GM23338 (cell line): ENCODE data around the gene KLHL22. TPM values are rescaled to one million over a fixed set of nuclear protein-coding genes. Genes with fewer than 3 reads are reported as not detected.

Experiments used
- ATAC-seq: fragments of 200-7000 bp; cut with Tn5 transposase; 3 replicates; pipeline ENCODE4 v1.9.1; 2020
- DNase-seq: peaks from one replicate; pipeline ENCODE4 v3.0.0-alpha.2; 2015; ENCODE audit warnings: low spot score
- H2AFZ ChIP-seq: fragments of 200-600 bp; sonication (generic); 2 replicates; pipeline ENCODE4 v1.8.0; 2016; ENCODE audit warnings: antibody characterized with exemption, mild to moderate bottlenecking, moderate library complexity
- H3F3A ChIP-seq: fragments of 200-600 bp; sonication (generic); replicated peaks from 2 replicates; pipeline ENCODE4 v1.8.0; 2017; ENCODE audit warnings: antibody characterized with exemption, mixed run types, low read depth
- H3K27ac ChIP-seq: fragments of 200-600 bp; sonication (generic); 2 replicates; pipeline ENCODE4 v1.6.1; 2016; ENCODE audit warnings: low read depth
- H3K27me3 ChIP-seq: fragments of 200-600 bp; sonication (generic); 2 replicates; pipeline ENCODE4 v1.8.0; 2016; ENCODE audit warnings: mild to moderate bottlenecking, mixed run types, moderate library complexity; ENCODE audit not compliant: insufficient read depth
- H3K36me3 ChIP-seq: fragments of 200-600 bp; sonication (generic); 2 replicates; pipeline ENCODE4 v1.8.0; 2016; ENCODE audit warnings: mild to moderate bottlenecking; ENCODE audit not compliant: insufficient read depth
- H3K4me1 ChIP-seq: fragments of 200-600 bp; sonication (generic); 2 replicates; pipeline ENCODE4 v1.8.0; 2016; ENCODE audit warnings: mild to moderate bottlenecking, moderate library complexity; ENCODE audit not compliant: insufficient read depth
- H3K4me2 ChIP-seq: fragments of 200-600 bp; sonication (generic); 2 replicates; pipeline ENCODE4 v1.7.1; 2017; ENCODE audit warnings: mixed run types
- H3K4me3 ChIP-seq: fragments of 200-600 bp; sonication (generic); 2 replicates; pipeline ENCODE4 v1.6.1; 2016; ENCODE audit warnings: mixed run types
- H3K79me2 ChIP-seq: fragments of 200-600 bp; sonication (generic); replicated peaks from 2 replicates; pipeline ENCODE4 v1.8.0; 2017; ENCODE audit warnings: mild to moderate bottlenecking; ENCODE audit not compliant: insufficient read depth
- H3K9me2 ChIP-seq: fragments of 200-600 bp; sonication (generic); 2 replicates; pipeline ENCODE4 v1.8.0; 2017; ENCODE audit not compliant: insufficient read depth
- H4K20me1 ChIP-seq: fragments of 200-600 bp; sonication (generic); replicated peaks from 2 replicates; pipeline ENCODE4 v1.8.0; 2017; ENCODE audit warnings: mild to moderate bottlenecking; ENCODE audit not compliant: insufficient read depth
- H3K27ac Mint-ChIP-seq: 2 replicates; pipeline ENCODE4 v1.8.0; 2020; ENCODE audit warnings: inconsistent platforms, mild to moderate bottlenecking, moderate library complexity, mixed read lengths
- H3K27me3 Mint-ChIP-seq: 3 replicates; pipeline ENCODE4 v1.8.0; 2022; ENCODE audit warnings: low read depth, mild to moderate bottlenecking, moderate library complexity, mixed read lengths, inconsistent platforms; ENCODE audit not compliant: insufficient read depth, poor library complexity
- H3K36me3 Mint-ChIP-seq: 3 replicates; pipeline ENCODE4 v1.8.0; 2021; ENCODE audit warnings: low read depth, mild to moderate bottlenecking, inconsistent platforms, moderate library complexity, mixed read lengths
- H3K4me1 Mint-ChIP-seq: 3 replicates; pipeline ENCODE4 v1.8.0; 2020; ENCODE audit warnings: mild to moderate bottlenecking, inconsistent platforms, mixed read lengths
- H3K4me3 Mint-ChIP-seq: 3 replicates; pipeline ENCODE4 v1.8.0; 2021; ENCODE audit warnings: moderate library complexity, mild to moderate bottlenecking, inconsistent platforms, mixed read lengths
- H3K9me3 Mint-ChIP-seq: 3 replicates; pipeline ENCODE4 v1.8.0; 2020; ENCODE audit warnings: moderate library complexity, mild to moderate bottlenecking, inconsistent platforms, mixed read lengths
- CREB1 ChIP-seq: fragments of 250-450 bp; sonication (Bioruptor Pico); IDR thresholded peaks from 2 replicates; pipeline ENCODE4 v1.5.0; 2020; ENCODE audit warnings: low read depth, mild to moderate bottlenecking, moderate library complexity
- EZH2 ChIP-seq: fragments of 200-600 bp; sonication (generic); IDR thresholded peaks from one replicate; pipeline ENCODE4 v1.8.0; 2017; ENCODE audit warnings: antibody characterized with exemption, mild to moderate bottlenecking, low read depth; ENCODE audit not compliant: unreplicated experiment
- EZH2phosphoT487 ChIP-seq: fragments of 200-600 bp; sonication (generic); IDR thresholded peaks from one replicate; pipeline ENCODE4 v1.8.1; 2018; ENCODE audit warnings: antibody characterized with exemption; ENCODE audit not compliant: unreplicated experiment
- JUNB ChIP-seq: IDR thresholded peaks from one replicate; pipeline ENCODE4 v1.6.1; 2016; ENCODE audit warnings: antibody characterized with exemption; ENCODE audit not compliant: unreplicated experiment
- NANOG ChIP-seq: IDR thresholded peaks from 2 replicates; pipeline ENCODE4 v1.6.1; 2016; ENCODE audit warnings: antibody characterized with exemption, borderline replicate concordance
- POLR2AphosphoS5 ChIP-seq: IDR thresholded peaks from 2 replicates; pipeline ENCODE4 v1.6.1; 2016; ENCODE audit warnings: antibody characterized with exemption, low read depth
- STAT1 ChIP-seq: IDR thresholded peaks from one replicate; pipeline ENCODE4 v1.6.1; 2016; ENCODE audit warnings: antibody characterized with exemption; ENCODE audit not compliant: unreplicated experiment
- ZNF114 ChIP-seq: fragments of 250-450 bp; sonication (Bioruptor Pico); IDR thresholded peaks from 2 replicates; pipeline ENCODE4 v1.5.0; 2020; ENCODE audit warnings: mild to moderate bottlenecking, moderate library complexity
- ZNF331 ChIP-seq: fragments of 250-450 bp; sonication (Bioruptor Pico); IDR thresholded peaks from 2 replicates; pipeline ENCODE4 v1.5.0; 2020; ENCODE audit warnings: low read depth, mild to moderate bottlenecking, moderate library complexity
- polyA plus RNA-seq: library from polyadenylated mRNA; unstranded; fragments of >200 nt; fragmentation: Nextera tagmentation; extraction: Ambion mirVana; gene quantifications from 2 replicates; pipeline ENCODE4 v1.2.1, GENCODE V29; 2016
- total RNA-seq: library from RNA; depleted of rRNA; stranded (reverse); fragments of >200 nt; shearing (Covaris generic); gene quantifications from 2 replicates; pipeline ENCODE4 v1.2.3, GENCODE V29; 2014
- TF ChIP-seq, protein P1 (sequence below), 2 experiments: fragments of 200-600 bp in 1 of 2; sonication (generic) in 1 of 2; conservative IDR thresholded peaks; 2 replicates each; pipeline versions ENCODE4 v1.5.1 to v1.6.1; 2016 to 2017; ENCODE audit warnings: antibody characterized with exemption in 2 of 2, low read depth in 2 of 2, mild to moderate bottlenecking in 2 of 2, moderate library complexity in 1 of 2
- TF ChIP-seq, protein P2 (sequence below): IDR thresholded peaks from 2 replicates; pipeline ENCODE4 v1.6.1; 2016; ENCODE audit warnings: antibody characterized with exemption
- TF ChIP-seq, protein P3 (sequence below): fragments of 250-450 bp; sonication (Bioruptor Pico); IDR thresholded peaks from 2 replicates; pipeline ENCODE4 v1.5.0; 2020; ENCODE audit warnings: mild to moderate bottlenecking, moderate library complexity
- TF ChIP-seq, protein P4 (sequence below): IDR thresholded peaks from one replicate; pipeline ENCODE4 v1.6.1; 2018; ENCODE audit warnings: antibody characterized with exemption; ENCODE audit not compliant: unreplicated experiment

Gene KLHL22
- total and polyA plus RNA-seq, 2 experiments from 2014 or later = 2.4 to 16.0 TPM

DNA sequence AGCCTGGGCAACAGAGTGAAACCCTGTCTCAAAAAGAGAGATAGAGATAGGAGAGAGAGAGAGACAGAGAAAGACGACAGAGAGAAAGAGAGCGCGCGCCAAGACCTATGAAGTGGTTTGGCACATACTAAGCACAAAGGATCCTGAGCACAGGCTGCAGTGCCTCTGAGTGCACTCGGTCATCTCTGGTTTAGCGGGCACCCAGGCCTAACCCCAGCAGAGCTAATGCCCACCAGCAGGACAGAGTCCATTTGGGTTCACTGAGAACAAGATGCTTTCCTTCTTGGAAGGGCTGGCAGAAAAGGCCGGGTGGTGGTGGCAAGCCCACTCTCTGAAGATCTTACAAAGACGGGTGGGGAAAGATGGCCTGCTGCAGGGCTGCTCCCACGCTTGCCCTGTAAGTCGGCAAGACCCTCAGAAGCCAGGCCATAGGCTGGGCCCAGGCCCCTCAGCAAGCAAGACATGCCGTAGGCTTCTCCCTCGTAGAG lies 61.3 kb downstream of the KLHL22 start:
- H4K20me1 ChIP-seq = peaks cover 8% of the 10 kb centered on the region; the same call in 1 of the 2 replicates
- H3K4me1 ChIP-seq = peaks cover 11% of the 10 kb centered on the region; the same call in 1 of the 2 replicates
- no peak overlapping the region; the same call in 2 of the 3 replicates for H3K4me3 Mint-ChIP-seq
- no peaks in the 10 kb centered on the region for H3K9me2 ChIP-seq
- H3K27me3 ChIP-seq = peaks cover 96% of the 10 kb centered on the region
- H3K9me3 Mint-ChIP-seq = no peaks in the 10 kb centered on the region; the same call in 1 of the 3 replicates
- H3K4me3 ChIP-seq = no peak overlapping the region
- no peak for DNase-seq
- TF ChIP-seq, protein P1, sequence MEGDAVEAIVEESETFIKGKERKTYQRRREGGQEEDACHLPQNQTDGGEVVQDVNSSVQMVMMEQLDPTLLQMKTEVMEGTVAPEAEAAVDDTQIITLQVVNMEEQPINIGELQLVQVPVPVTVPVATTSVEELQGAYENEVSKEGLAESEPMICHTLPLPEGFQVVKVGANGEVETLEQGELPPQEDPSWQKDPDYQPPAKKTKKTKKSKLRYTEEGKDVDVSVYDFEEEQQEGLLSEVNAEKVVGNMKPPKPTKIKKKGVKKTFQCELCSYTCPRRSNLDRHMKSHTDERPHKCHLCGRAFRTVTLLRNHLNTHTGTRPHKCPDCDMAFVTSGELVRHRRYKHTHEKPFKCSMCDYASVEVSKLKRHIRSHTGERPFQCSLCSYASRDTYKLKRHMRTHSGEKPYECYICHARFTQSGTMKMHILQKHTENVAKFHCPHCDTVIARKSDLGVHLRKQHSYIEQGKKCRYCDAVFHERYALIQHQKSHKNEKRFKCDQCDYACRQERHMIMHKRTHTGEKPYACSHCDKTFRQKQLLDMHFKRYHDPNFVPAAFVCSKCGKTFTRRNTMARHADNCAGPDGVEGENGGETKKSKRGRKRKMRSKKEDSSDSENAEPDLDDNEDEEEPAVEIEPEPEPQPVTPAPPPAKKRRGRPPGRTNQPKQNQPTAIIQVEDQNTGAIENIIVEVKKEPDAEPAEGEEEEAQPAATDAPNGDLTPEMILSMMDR (conservative IDR thresholded peaks at IDR 0.05; ENCODE audit: low read depth in 2 of 2) = no peak
- TF ChIP-seq POLR2AphosphoS5 (no peak), ZNF114 (CRISPR knock-in tag) (no peak), EZH2 (no peak), JUNB (no peak), EZH2phosphoT487 (no peak), STAT1 (no peak), NANOG (no peak), ZNF331 (CRISPR knock-in tag) (no peak), CREB1 (no peak)
- TF ChIP-seq, protein P2, sequence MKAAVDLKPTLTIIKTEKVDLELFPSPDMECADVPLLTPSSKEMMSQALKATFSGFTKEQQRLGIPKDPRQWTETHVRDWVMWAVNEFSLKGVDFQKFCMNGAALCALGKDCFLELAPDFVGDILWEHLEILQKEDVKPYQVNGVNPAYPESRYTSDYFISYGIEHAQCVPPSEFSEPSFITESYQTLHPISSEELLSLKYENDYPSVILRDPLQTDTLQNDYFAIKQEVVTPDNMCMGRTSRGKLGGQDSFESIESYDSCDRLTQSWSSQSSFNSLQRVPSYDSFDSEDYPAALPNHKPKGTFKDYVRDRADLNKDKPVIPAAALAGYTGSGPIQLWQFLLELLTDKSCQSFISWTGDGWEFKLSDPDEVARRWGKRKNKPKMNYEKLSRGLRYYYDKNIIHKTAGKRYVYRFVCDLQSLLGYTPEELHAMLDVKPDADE = no peak
- TF ChIP-seq, protein P3, sequence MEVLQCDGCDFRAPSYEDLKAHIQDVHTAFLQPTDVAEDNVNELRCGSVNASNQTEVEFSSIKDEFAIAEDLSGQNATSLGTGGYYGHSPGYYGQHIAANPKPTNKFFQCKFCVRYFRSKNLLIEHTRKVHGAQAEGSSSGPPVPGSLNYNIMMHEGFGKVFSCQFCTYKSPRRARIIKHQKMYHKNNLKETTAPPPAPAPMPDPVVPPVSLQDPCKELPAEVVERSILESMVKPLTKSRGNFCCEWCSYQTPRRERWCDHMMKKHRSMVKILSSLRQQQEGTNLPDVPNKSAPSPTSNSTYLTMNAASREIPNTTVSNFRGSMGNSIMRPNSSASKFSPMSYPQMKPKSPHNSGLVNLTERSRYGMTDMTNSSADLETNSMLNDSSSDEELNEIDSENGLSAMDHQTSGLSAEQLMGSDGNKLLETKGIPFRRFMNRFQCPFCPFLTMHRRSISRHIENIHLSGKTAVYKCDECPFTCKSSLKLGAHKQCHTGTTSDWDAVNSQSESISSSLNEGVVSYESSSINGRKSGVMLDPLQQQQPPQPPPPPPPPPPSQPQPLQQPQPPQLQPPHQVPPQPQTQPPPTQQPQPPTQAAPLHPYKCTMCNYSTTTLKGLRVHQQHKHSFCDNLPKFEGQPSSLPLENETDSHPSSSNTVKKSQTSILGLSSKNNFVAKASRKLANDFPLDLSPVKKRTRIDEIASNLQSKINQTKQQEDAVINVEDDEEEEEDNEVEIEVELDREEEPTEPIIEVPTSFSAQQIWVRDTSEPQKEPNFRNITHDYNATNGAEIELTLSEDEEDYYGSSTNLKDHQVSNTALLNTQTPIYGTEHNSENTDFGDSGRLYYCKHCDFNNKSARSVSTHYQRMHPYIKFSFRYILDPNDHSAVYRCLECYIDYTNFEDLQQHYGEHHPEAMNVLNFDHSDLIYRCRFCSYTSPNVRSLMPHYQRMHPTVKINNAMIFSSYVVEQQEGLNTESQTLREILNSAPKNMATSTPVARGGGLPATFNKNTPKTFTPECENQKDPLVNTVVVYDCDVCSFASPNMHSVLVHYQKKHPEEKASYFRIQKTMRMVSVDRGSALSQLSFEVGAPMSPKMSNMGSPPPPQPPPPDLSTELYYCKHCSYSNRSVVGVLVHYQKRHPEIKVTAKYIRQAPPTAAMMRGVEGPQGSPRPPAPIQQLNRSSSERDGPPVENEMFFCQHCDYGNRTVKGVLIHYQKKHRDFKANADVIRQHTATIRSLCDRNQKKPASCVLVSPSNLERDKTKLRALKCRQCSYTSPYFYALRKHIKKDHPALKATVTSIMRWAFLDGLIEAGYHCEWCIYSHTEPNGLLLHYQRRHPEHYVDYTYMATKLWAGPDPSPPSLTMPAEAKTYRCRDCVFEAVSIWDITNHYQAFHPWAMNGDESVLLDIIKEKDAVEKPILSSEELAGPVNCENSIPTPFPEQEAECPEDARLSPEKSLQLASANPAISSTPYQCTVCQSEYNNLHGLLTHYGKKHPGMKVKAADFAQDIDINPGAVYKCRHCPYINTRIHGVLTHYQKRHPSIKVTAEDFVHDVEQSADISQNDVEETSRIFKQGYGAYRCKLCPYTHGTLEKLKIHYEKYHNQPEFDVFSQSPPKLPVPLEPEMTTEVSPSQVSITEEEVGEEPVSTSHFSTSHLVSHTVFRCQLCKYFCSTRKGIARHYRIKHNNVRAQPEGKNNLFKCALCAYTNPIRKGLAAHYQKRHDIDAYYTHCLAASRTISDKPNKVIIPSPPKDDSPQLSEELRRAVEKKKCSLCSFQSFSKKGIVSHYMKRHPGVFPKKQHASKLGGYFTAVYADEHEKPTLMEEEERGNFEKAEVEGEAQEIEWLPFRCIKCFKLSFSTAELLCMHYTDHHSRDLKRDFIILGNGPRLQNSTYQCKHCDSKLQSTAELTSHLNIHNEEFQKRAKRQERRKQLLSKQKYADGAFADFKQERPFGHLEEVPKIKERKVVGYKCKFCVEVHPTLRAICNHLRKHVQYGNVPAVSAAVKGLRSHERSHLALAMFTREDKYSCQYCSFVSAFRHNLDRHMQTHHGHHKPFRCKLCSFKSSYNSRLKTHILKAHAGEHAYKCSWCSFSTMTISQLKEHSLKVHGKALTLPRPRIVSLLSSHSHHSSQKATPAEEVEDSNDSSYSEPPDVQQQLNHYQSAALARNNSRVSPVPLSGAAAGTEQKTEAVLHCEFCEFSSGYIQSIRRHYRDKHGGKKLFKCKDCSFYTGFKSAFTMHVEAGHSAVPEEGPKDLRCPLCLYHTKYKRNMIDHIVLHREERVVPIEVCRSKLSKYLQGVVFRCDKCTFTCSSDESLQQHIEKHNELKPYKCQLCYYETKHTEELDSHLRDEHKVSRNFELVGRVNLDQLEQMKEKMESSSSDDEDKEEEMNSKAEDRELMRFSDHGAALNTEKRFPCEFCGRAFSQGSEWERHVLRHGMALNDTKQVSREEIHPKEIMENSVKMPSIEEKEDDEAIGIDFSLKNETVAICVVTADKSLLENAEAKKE (CRISPR knock-in tag) = no peak
- TF ChIP-seq, protein P4, sequence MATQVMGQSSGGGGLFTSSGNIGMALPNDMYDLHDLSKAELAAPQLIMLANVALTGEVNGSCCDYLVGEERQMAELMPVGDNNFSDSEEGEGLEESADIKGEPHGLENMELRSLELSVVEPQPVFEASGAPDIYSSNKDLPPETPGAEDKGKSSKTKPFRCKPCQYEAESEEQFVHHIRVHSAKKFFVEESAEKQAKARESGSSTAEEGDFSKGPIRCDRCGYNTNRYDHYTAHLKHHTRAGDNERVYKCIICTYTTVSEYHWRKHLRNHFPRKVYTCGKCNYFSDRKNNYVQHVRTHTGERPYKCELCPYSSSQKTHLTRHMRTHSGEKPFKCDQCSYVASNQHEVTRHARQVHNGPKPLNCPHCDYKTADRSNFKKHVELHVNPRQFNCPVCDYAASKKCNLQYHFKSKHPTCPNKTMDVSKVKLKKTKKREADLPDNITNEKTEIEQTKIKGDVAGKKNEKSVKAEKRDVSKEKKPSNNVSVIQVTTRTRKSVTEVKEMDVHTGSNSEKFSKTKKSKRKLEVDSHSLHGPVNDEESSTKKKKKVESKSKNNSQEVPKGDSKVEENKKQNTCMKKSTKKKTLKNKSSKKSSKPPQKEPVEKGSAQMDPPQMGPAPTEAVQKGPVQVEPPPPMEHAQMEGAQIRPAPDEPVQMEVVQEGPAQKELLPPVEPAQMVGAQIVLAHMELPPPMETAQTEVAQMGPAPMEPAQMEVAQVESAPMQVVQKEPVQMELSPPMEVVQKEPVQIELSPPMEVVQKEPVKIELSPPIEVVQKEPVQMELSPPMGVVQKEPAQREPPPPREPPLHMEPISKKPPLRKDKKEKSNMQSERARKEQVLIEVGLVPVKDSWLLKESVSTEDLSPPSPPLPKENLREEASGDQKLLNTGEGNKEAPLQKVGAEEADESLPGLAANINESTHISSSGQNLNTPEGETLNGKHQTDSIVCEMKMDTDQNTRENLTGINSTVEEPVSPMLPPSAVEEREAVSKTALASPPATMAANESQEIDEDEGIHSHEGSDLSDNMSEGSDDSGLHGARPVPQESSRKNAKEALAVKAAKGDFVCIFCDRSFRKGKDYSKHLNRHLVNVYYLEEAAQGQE = no peak
- no peak overlapping the region for H3K27ac Mint-ChIP-seq
- H3F3A ChIP-seq = 0 out of 2 replicates have a peak, but pooled peaks cover 13% of the 10 kb centered on the region
- H3K36me3 ChIP-seq = no peaks in the 10 kb centered on the region
- peaks cover 10% of the 10 kb centered on the region for H3K4me1 Mint-ChIP-seq
- ATAC-seq = no peak
- H3K27me3 Mint-ChIP-seq = peaks cover 87% of the 10 kb centered on the region
- H3K36me3 Mint-ChIP-seq = peaks cover 3% of the 10 kb centered on the region; the same call in 1 of the 3 replicates
- no peak overlapping the region for H2AFZ ChIP-seq
- no peak overlapping the region for H3K27ac ChIP-seq
- no peak overlapping the region for H3K4me2 ChIP-seq
- H3K79me2 ChIP-seq = peaks cover 9% of the 10 kb centered on the region
